ENCODE results near the gene CEP72. TPM values are rescaled to one million over a fixed set of nuclear protein-coding genes. Genes with fewer than 3 reads are reported as not detected.
"Not testable (repeated sequence)": the region's sequence is repeated elsewhere in the genome, so short reads cannot be mapped to it uniquely, and the experiment has no call there.

The CEP72 gene
- total RNA-seq, 1 donor = 3.3 TPM

GRCh38 chr5:581266-581665 lies 30.9 kb upstream of the CEP72 start:
- H3K9me3 ChIP-seq (ENCODE audit: low read depth, low read length) = no peaks in the 10 kb centered on the region
- H3K27ac ChIP-seq (ENCODE audit: low read depth, low read length) = no peak overlapping the region
- H3K4me2 ChIP-seq (ENCODE audit: insufficient read depth, low read length) = no peak overlapping the region
- H3K36me3 ChIP-seq (ENCODE audit: insufficient read depth, low read length) = no peaks in the 10 kb centered on the region
- TF ChIP-seq, protein P1, sequence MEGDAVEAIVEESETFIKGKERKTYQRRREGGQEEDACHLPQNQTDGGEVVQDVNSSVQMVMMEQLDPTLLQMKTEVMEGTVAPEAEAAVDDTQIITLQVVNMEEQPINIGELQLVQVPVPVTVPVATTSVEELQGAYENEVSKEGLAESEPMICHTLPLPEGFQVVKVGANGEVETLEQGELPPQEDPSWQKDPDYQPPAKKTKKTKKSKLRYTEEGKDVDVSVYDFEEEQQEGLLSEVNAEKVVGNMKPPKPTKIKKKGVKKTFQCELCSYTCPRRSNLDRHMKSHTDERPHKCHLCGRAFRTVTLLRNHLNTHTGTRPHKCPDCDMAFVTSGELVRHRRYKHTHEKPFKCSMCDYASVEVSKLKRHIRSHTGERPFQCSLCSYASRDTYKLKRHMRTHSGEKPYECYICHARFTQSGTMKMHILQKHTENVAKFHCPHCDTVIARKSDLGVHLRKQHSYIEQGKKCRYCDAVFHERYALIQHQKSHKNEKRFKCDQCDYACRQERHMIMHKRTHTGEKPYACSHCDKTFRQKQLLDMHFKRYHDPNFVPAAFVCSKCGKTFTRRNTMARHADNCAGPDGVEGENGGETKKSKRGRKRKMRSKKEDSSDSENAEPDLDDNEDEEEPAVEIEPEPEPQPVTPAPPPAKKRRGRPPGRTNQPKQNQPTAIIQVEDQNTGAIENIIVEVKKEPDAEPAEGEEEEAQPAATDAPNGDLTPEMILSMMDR (IDR thresholded peaks at IDR 0.05; ENCODE audit: extremely low read depth, low read depth, low read length) = no peak
- no peaks in the 10 kb centered on the region for H3K79me2 ChIP-seq (ENCODE audit: insufficient read depth, low read length)
- H3K4me3 ChIP-seq (ENCODE audit: insufficient read depth, low read length) = no peak overlapping the region
- H3K4me1 ChIP-seq (ENCODE audit: insufficient read depth, low read length) = no peaks in the 10 kb centered on the region
- no peaks in the 10 kb centered on the region for H4K20me1 ChIP-seq (ENCODE audit: insufficient read depth, low read length)
- peaks cover 50% of the 10 kb centered on the region for H3K27me3 ChIP-seq (ENCODE audit: insufficient read depth, low read length)
- no peak for DNase-seq (ENCODE audit: insufficient read length, low spot score, missing footprints)
- H2AFZ ChIP-seq (ENCODE audit: low read length) = no peak overlapping the region

- TF ChIP-seq, protein P1 (IDR thresholded peaks at IDR 0.05; ENCODE audit: extremely low read depth, low read depth, low read length) = no peak
- Histone ChIP-seq H3K4me2 (ENCODE audit: insufficient read depth, low read length) (no peak overlapping the region), H3K36me3 (ENCODE audit: insufficient read depth, low read length) (no peaks in the 10 kb centered on the region), H4K20me1 (ENCODE audit: insufficient read depth, low read length) (no peaks in the 10 kb centered on the region), H3K4me1 (ENCODE audit: insufficient read depth, low read length) (no peaks in the 10 kb centered on the region), H3K9me3 (ENCODE audit: low read depth, low read length) (no peaks in the 10 kb centered on the region), H2AFZ (ENCODE audit: low read length) (no peak overlapping the region), H3K79me2 (ENCODE audit: insufficient read depth, low read length) (no peaks in the 10 kb centered on the region), H3K27ac (ENCODE audit: low read depth, low read length) (no peak overlapping the region), H3K27me3 (ENCODE audit: insufficient read depth, low read length) (peaks cover 46% of the 10 kb centered on the region), H3K4me3 (ENCODE audit: insufficient read depth, low read length) (no peak overlapping the region)
- DNase-seq (ENCODE audit: insufficient read length, low spot score, missing footprints) = no peak
Measured at GRCh38 chr5:581941-582340, 30.2 kb upstream of the CEP72 start.

GRCh38 chr5:582445-582844 lies 29.7 kb upstream of the CEP72 start:
- H3K4me2 ChIP-seq (ENCODE audit: insufficient read depth, low read length); H3K27ac ChIP-seq (ENCODE audit: low read depth, low read length); H3K36me3 ChIP-seq (ENCODE audit: insufficient read depth, low read length); H2AFZ ChIP-seq (ENCODE audit: low read length); H3K4me1 ChIP-seq (ENCODE audit: insufficient read depth, low read length); H3K4me3 ChIP-seq (ENCODE audit: insufficient read depth, low read length); H3K9me3 ChIP-seq (ENCODE audit: low read depth, low read length); DNase-seq (ENCODE audit: insufficient read length, low spot score, missing footprints); H3K79me2 ChIP-seq (ENCODE audit: insufficient read depth, low read length); H4K20me1 ChIP-seq (ENCODE audit: insufficient read depth, low read length): not testable (repeated sequence)
- peaks cover 46% of the 10 kb centered on the region for H3K27me3 ChIP-seq (ENCODE audit: insufficient read depth, low read length)

DNA sequence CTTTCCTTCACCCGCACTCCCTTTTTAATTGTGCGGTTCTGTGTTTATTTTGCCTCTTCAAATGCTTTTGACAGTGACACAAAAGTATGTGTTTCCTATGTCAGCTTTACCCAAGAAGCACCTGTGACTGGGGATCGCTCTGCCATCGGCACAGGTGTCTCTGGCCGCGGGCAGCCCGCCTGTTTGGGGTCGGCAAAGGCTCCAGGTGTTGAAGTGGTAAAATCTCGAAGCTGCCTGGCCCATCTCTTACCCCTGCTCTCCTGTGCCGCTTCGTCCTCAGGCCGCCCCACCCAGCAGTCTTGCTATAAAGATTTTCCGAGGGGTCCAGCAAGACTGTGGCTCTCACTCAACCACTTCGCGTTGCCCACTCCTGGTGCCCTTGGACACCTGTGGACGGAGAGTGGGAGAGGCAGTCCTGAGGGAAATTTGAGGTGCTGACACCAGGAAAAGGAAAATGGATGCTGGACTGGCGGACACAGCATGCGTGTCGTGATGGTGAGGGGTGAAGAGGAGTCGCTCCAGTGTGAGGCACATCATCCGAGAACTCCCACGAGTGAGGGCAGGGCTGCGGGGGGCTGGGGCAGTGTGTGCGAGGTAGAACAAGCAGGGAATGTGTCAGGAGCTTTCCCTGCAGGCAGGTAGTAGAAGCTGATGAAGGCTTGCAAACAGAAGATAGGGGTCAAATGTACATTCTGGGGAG lies 29.1 kb upstream of the CEP72 start:
- H3K4me1 ChIP-seq (ENCODE audit: insufficient read depth, low read length) = no peaks in the 10 kb centered on the region
- H3K27me3 ChIP-seq (ENCODE audit: insufficient read depth, low read length) = peaks cover 42% of the 10 kb centered on the region
- no peaks in the 10 kb centered on the region for H4K20me1 ChIP-seq (ENCODE audit: insufficient read depth, low read length)
- TF ChIP-seq, protein P1 (IDR thresholded peaks at IDR 0.05; ENCODE audit: extremely low read depth, low read depth, low read length) = no peak
- no peaks in the 10 kb centered on the region for H3K36me3 ChIP-seq (ENCODE audit: insufficient read depth, low read length)
- DNase-seq (ENCODE audit: insufficient read length, low spot score, missing footprints) = no peak
- H3K79me2 ChIP-seq (ENCODE audit: insufficient read depth, low read length) = no peaks in the 10 kb centered on the region
- H3K4me2 ChIP-seq (ENCODE audit: insufficient read depth, low read length) = no peak overlapping the region
- H3K4me3 ChIP-seq (ENCODE audit: insufficient read depth, low read length) = no peak overlapping the region
- no peak overlapping the region for H2AFZ ChIP-seq (ENCODE audit: low read length)
- no peaks in the 10 kb centered on the region for H3K9me3 ChIP-seq (ENCODE audit: low read depth, low read length)
- H3K27ac ChIP-seq (ENCODE audit: low read depth, low read length) = no peak overlapping the region

Measured in osteoblast (primary cell).